ENCODE data around the gene SEC23A. TPM values are rescaled to one million over a fixed set of nuclear protein-coding genes. Genes with fewer than 3 reads are reported as not detected.
"Not testable (repeated sequence)": the region's sequence is repeated elsewhere in the genome, so short reads cannot be mapped to it uniquely, and the experiment has no call there.

The SEC23A gene
- total RNA-seq, 2 donors from 2014 or later: 48.9 to 65.2 TPM

DNA sequence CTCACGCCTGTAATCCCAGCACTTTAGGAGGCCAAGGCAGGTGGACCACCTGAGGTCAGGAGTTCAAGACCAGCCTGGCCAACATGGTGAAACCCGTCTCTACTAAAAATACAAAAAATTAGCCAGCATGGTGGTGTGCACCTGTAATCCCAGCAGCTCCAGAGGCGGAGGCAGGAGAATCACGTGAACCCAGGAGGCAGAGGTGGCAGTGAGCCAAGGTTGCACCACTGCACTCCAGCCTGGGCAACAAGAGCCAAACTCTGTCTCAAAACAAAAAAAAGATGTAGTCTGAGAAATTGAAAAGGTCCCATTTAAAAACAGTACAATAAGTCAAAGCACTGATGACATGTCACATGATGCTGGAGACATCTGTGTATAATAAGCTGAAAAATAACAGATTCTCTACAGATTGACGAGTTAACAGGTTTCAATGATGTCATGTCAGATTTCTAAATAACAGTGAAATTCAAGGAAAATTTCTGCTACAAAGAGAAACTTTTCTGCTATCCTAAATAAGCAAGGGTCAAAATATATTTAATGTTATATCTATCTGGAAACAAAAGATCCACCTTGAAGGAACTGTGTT lies 50.1 kb downstream of the SEC23A start:
- not testable (repeated sequence) for H3K27ac Mint-ChIP-seq; H3K9me3 Mint-ChIP-seq; DNase-seq (ENCODE audit: low spot score in 2 of 2); ATAC-seq
- H3K36me3 Mint-ChIP-seq: peaks cover 28 to 64% of the 10 kb centered on the region in 2 donors

- no peak for DNase-seq (ENCODE audit: low spot score in 2 of 2)
- no peaks in the 10 kb centered on the region for H3K9me3 Mint-ChIP-seq
- peak overlapping the region in 1 of 2 donors; percentile 34 for H3K27ac Mint-ChIP-seq
- peak in 1 of 2 donors; percentile 71 for ATAC-seq
- peaks cover 28 to 56% of the 10 kb centered on the region in 2 donors for H3K36me3 Mint-ChIP-seq
These were observed 52.6 kb downstream of the SEC23A start for GRCh38 chr14:39050389-39050788.

GRCh38 chr14:39045889-39046288 lies 57.1 kb downstream of the SEC23A start:
- Mint-ChIP-seq H3K36me3 (peaks cover 18 to 24% of the 10 kb centered on the region in 2 donors), H3K27ac (peak overlapping the region in 1 of 2 donors; percentile 36)
- not testable (repeated sequence) for DNase-seq (ENCODE audit: low spot score in 2 of 2); H3K9me3 Mint-ChIP-seq
- peak in 1 of 2 donors; percentile 61 for ATAC-seq

DNA sequence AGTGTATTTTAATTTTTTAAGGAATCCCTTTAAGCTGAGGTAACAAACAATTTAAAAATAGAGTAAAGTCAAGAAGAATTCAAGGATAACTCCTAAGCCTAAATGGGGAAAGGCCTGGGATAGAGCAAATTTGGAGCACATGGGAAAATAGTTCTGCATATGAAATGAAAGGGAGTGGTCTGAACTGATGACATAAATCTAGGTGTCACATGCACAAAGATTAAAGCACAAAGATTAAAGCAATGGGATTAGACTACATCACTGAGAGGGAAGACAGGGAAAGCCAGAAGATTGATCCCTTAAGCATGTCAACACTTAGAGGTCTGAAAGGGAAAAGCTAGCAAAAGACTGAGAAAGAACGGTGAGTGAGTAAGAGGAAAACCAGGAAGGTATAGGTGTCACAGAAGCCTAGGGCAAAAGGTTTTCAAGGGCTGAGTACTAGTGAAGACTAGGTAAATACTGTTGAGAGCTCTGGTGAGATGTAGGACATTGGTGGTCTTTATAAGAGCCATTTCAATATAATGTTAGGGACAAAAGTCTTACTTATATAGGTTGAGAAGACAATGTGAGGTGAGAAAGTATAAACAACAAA lies 59.6 kb downstream of the SEC23A start:
- H3K36me3 Mint-ChIP-seq: peaks cover 10 to 16% of the 10 kb centered on the region in 2 donors
- H3K27ac Mint-ChIP-seq: no peak overlapping the region
- no peaks in the 10 kb centered on the region for H3K9me3 Mint-ChIP-seq
- ATAC-seq: no peak
- DNase-seq (ENCODE audit: low spot score in 2 of 2): no peak

GRCh38 chr14:39040529-39040928 lies 62.5 kb downstream of the SEC23A start:
- Mint-ChIP-seq H3K27ac (no peak overlapping the region), H3K36me3 (no peaks in the 10 kb centered on the region), H3K9me3 (no peaks in the 10 kb centered on the region)
- DNase-seq (ENCODE audit: low spot score in 2 of 2) (no peak), ATAC-seq (no peak)

DNA sequence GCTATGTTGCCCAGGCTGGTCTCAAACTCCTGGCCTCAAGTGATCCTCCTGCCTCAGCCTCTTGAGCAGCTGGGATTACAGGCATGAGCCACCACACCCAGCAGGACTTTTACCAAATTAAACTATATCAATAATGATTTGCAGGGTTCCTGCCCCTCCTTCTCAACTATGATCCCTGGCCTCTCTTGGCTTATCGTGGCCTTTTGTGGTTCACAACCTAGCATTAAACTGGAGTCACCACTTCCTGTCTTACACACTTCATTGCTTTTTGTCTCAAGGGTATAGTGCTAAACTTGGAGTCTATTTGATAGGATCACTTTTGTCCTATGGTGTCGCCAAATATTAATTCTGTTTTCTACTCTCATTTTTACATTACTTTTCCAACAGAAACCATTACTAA lies 64.5 kb downstream of the SEC23A start:
- DNase-seq (ENCODE audit: low spot score in 2 of 2) (no peak), ATAC-seq (no peak)
- Mint-ChIP-seq H3K27ac (no peak overlapping the region), H3K9me3 (no peaks in the 10 kb centered on the region), H3K36me3 (no peaks in the 10 kb centered on the region)

- Mint-ChIP-seq H3K36me3 (no peaks in the 10 kb centered on the region), H3K27ac (no peak overlapping the region), H3K9me3 (no peaks in the 10 kb centered on the region)
- ATAC-seq (no peak), DNase-seq (ENCODE audit: low spot score in 2 of 2) (no peak)
These were observed 66.3 kb downstream of the SEC23A start for GRCh38 chr14:39036760-39037159.

GRCh38 chr14:39035336-39035735 lies 67.7 kb downstream of the SEC23A start:
- no peaks in the 10 kb centered on the region for H3K9me3 Mint-ChIP-seq
- H3K36me3 Mint-ChIP-seq: peaks cover 0 to 8% of the 10 kb centered on the region in 2 donors
- H3K27ac Mint-ChIP-seq: no peak overlapping the region
- DNase-seq (ENCODE audit: low spot score in 2 of 2) (no peak), ATAC-seq (no peak)

GRCh38 chr14:39034481-39035296 lies 68.3 kb downstream of the SEC23A start:
- Mint-ChIP-seq H3K27ac (no peak overlapping the region), H3K36me3 (peaks cover 0 to 8% of the 10 kb centered on the region in 2 donors), H3K9me3 (no peaks in the 10 kb centered on the region)
- DNase-seq (ENCODE audit: low spot score in 2 of 2) (no peak), ATAC-seq (no peak)

GRCh38 chr14:39033371-39033770 lies 69.7 kb downstream of the SEC23A start:
- H3K27ac Mint-ChIP-seq: no peak overlapping the region
- no peak for DNase-seq (ENCODE audit: low spot score in 2 of 2)
- ATAC-seq: no peak
- no peaks in the 10 kb centered on the region for H3K9me3 Mint-ChIP-seq
- peaks cover 0 to 8% of the 10 kb centered on the region in 2 donors for H3K36me3 Mint-ChIP-seq

- peak overlapping the region; percentile 18 to 45 for H3K27ac Mint-ChIP-seq
- no peak for DNase-seq (ENCODE audit: low spot score in 2 of 2)
- no peak for ATAC-seq
- H3K9me3 Mint-ChIP-seq: no peaks in the 10 kb centered on the region
- H3K36me3 Mint-ChIP-seq: peaks cover 0 to 8% of the 10 kb centered on the region in 2 donors
These were observed 72.8 kb downstream of the SEC23A start for GRCh38 chr14:39030209-39030608.

DNA sequence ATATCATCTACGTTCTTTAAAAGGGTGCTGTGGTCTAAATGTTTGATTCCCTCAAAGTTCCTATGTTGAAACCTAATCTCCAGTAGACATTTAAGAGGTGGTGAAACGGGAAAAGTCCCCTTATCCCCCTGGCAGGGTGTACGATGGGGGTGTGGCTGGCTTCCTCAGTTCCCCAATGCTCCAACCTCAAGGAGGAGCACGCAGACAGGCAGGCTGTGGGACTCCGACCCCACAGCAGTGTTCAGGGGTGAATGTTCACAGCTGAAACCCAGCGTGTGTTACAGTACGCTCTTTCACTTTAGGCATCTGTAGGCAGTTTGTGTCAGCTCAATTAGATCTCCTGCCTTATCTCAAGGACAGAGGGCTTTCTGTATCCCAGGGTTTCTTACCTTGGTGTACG lies 73.2 kb downstream of the SEC23A start:
- peak overlapping the region in 1 of 2 donors; percentile 13 for H3K27ac Mint-ChIP-seq
- DNase-seq (ENCODE audit: low spot score in 2 of 2) (no peak), ATAC-seq (no peak)
- no peaks in the 10 kb centered on the region for H3K9me3 Mint-ChIP-seq
- H3K36me3 Mint-ChIP-seq: peaks cover 0 to 8% of the 10 kb centered on the region in 2 donors

DNA sequence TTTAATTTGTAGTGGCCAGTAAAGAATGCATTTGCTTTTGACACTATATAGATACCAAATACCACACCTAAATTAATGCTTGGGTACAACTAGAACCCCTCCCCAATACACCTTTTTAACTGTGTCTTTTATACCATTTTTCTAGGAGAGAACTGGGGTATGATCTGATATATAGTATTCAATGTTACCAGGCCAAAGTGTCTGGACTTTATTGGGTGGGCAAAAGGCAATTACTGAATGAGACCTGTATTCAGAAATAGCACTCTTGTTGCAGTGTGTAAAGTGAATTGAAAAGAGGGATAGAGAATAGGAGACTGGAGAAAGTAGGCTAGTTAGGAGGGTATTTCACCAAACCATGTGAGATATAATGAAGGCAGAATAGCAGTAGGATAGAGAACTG lies 74.4 kb downstream of the SEC23A start:
- H3K9me3 Mint-ChIP-seq: no peaks in the 10 kb centered on the region
- no peak for DNase-seq (ENCODE audit: low spot score in 2 of 2)
- H3K36me3 Mint-ChIP-seq: peaks cover 0 to 8% of the 10 kb centered on the region in 2 donors
- no peak for ATAC-seq
- peak overlapping the region in 1 of 2 donors; percentile 13 for H3K27ac Mint-ChIP-seq

- ATAC-seq: peak in 1 of 2 donors; percentile 16
- Mint-ChIP-seq H3K9me3 (no peaks in the 10 kb centered on the region), H3K36me3 (peaks cover 0 to 6% of the 10 kb centered on the region in 2 donors), H3K27ac (peak overlapping the region in 1 of 2 donors; percentile 17)
- no peak for DNase-seq (ENCODE audit: low spot score in 2 of 2)
These were observed 77.0 kb downstream of the SEC23A start for GRCh38 chr14:39025810-39026627.

- H3K9me3 Mint-ChIP-seq: no peaks in the 10 kb centered on the region
- ATAC-seq: no peak
- peak overlapping the region in 1 of 2 donors; percentile 17 for H3K27ac Mint-ChIP-seq
- no peak for DNase-seq (ENCODE audit: low spot score in 2 of 2)
- no peaks in the 10 kb centered on the region for H3K36me3 Mint-ChIP-seq
These were observed 77.7 kb downstream of the SEC23A start for GRCh38 chr14:39025250-39025809.
